Fibroblast of lung (primary cell): ENCODE results near the gene CAPNS2.

Experiments used
- CTCF ChIP-seq, 2 donors: IDR thresholded peaks in 1 of 2; conservative IDR thresholded peaks in 1 of 2; 1 replicate in 1 of 2; 2 replicates in 1 of 2; pipeline ENCODE4 v1.5.1; 2011 to 2012; ENCODE audit warnings: low read length in 2 of 2, control low read depth in 1 of 2, inconsistent platforms in 1 of 2, low read depth in 1 of 2, mild to moderate bottlenecking in 1 of 2
- EZH2 ChIP-seq: IDR thresholded peaks from 2 replicates; pipeline ENCODE4 v1.5.1; 2012; ENCODE audit warnings: low read length, control low read depth, mild to moderate bottlenecking; ENCODE audit errors: missing control alignments

GRCh38 chr16:55555436-55555835, 11.0 kb upstream of the CAPNS2 start:
- TF ChIP-seq CTCF (conservative IDR thresholded peaks at IDR 0.05 in 1 of 2, IDR thresholded peaks at IDR 0.05 in 1 of 2; ENCODE audit: low read depth in 1 of 2, low read length in 2 of 2) (no peak), EZH2 (no peak)
